Brain microvascular endothelial cell (primary cell): Measurements from ENCODE around the gene HNRNPK.

Experiments
- DNase-seq: peaks from one replicate; pipeline ENCODE4 v3.0.0-alpha.2; 2020
- H3K27ac ChIP-seq: fragments of 250-450 bp; sonication (Bioruptor Pico); 2 replicates; pipeline ENCODE4 v1.5.1; 2020; ENCODE audit warnings: mild to moderate bottlenecking, moderate library complexity
- H3K27me3 ChIP-seq: fragments of 250-450 bp; sonication (Bioruptor Pico); replicated peaks from 2 replicates; pipeline ENCODE4 v1.5.1; 2020; ENCODE audit warnings: mild to moderate bottlenecking
- H3K36me3 ChIP-seq: fragments of 250-450 bp; sonication (Bioruptor Pico); replicated peaks from 2 replicates; pipeline ENCODE4 v1.5.1; 2020; ENCODE audit warnings: mild to moderate bottlenecking
- H3K4me3 ChIP-seq: 2 replicates; pipeline ENCODE4 v1.5.1; 2011; ENCODE audit warnings: low read depth, mild to moderate bottlenecking, control low read depth, low read length, moderate library complexity
- in situ Hi-C: cut with HindIII; loops from 2 replicates; pipeline ENCODE4 v1.10.0; 2017; ENCODE audit warnings: low sequenced_read_pairs, low pct_ligation_motif_present
- TF ChIP-seq, protein P1 (sequence below): IDR thresholded peaks from 2 replicates; pipeline ENCODE4 v1.5.1; 2011; ENCODE audit warnings: low read depth, mild to moderate bottlenecking, moderate library complexity, low read length, control low read depth, inconsistent platforms; ENCODE audit errors: missing control alignments

The HNRNPK gene

DNA sequence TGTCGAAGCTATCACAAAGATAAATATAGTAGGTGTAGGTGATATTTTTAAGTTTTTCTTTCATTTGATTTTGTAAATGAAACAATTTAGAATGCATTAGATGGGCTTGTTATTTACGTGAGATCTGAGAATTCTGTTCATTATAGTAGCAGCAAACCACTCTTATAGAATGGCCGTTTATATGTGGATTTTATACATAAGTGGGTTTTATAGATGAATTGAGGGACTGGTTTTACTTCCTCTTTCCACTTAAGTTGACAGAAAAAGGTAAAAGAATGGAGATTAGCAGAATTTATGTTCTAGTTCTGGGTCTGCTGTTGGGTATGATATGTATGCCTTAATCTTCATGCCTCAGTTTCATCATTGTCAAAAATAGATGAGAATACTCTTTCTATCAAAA, 6.2 kb upstream of the HNRNPK start:
- in situ Hi-C loops, result loop anchor here (25.0 kb wide), 1 partner anchor 176 kb away; no protein-coding TSS in a partner anchor
- H3K27ac ChIP-seq, result no peak overlapping the region

DNA sequence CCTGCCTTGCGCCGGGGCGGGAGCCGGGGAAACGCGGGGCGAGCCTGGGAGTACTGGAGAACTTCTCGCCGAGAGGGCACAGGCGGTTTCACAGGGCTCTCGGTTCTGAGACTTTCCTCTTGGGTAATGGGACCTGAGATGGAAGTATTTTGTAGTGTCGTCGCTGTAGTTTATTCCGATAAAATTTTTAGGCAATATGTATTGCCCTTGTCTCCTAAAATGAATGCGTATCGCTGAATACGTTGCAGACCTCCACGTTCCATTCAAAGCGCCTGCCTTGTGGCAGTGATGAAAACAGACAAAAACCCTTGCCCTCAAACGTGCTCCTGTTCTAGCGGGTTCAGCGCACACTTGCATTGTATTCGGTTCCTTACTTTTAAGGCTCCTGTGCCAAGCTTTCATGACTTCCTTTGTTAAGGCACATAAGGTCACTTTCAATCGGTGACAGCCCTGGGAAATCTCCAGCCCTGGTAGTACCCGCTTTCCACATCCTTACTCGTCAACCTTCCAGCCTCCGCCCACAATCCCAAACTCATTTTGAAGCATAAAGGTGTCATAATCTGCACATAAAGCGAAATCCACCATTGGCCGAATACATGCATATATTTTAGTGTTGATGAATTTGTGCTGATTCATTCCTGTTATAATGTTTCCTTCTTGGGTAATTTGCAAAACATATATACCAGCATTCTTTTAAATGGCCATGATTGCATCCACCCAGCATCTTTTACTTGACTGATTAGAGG, 1.3 kb upstream of the HNRNPK start:
- H3K36me3 ChIP-seq, result peaks cover 24% of the 10 kb centered on the region
- TF ChIP-seq, protein P1, sequence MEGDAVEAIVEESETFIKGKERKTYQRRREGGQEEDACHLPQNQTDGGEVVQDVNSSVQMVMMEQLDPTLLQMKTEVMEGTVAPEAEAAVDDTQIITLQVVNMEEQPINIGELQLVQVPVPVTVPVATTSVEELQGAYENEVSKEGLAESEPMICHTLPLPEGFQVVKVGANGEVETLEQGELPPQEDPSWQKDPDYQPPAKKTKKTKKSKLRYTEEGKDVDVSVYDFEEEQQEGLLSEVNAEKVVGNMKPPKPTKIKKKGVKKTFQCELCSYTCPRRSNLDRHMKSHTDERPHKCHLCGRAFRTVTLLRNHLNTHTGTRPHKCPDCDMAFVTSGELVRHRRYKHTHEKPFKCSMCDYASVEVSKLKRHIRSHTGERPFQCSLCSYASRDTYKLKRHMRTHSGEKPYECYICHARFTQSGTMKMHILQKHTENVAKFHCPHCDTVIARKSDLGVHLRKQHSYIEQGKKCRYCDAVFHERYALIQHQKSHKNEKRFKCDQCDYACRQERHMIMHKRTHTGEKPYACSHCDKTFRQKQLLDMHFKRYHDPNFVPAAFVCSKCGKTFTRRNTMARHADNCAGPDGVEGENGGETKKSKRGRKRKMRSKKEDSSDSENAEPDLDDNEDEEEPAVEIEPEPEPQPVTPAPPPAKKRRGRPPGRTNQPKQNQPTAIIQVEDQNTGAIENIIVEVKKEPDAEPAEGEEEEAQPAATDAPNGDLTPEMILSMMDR, result no peak
- in situ Hi-C loops, result loop anchor here (25.0 kb wide), 1 partner anchor 181 kb away; no protein-coding TSS in a partner anchor
- H3K4me3 ChIP-seq, result peak overlapping the region; percentile 99
- no peaks in the 10 kb centered on the region for H3K27me3 ChIP-seq
- peak overlapping the region; percentile 96 for H3K27ac ChIP-seq
- DNase-seq, result peak; percentile 33

More for the DNA sequence above, 6.2 kb upstream of the HNRNPK start:
- no peak for DNase-seq
- Histone ChIP-seq H3K27me3 (no peaks in the 10 kb centered on the region), H3K36me3 (no peaks in the 10 kb centered on the region), H3K4me3 (no peak overlapping the region)
- TF ChIP-seq, protein P1, result no peak

DNA sequence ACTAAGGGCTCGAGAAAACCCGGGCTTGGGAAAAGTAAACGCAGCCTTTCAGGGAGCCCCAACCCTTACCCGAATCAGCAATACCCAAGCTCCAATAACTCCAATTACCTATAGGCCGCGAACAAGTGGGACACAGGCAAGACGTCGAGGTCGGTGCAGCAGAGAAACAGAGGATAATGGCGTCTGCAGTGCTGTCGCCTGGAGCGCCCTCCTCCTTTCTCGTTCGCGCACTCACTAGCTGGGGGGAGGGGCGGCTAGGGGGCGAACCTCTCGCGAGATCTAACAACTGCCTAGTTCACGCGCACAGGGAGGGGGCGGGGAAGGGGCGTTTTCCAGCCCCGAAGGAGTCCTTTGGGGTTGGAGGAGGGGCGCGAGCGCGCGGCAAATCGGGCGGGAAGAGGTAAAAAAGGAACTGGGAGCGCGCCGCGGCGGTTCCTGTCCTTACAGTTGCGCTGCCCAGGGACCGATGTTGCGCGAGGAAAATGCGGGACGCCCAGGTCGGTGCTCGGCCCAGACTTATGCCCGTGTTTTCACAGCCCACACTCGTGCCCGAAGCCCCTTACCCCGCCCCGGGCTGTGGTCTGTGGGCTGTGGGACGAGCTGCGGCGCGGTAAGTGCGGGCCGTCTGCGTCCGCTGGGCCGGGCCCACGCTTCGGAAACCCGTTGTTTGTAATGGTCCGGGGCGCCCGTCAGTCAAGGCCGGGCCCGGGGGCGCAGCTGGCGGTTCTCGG, 545 bp upstream of the HNRNPK start, which contains the start of gene RMI1:
Gene RMI1, plus strand, starts transcription at position 411 of the 731 bp plus-strand sequence. CDS start 20,182 bp downstream, outside the sequence.
- no peaks in the 10 kb centered on the region for H3K27me3 ChIP-seq
- H3K4me3 ChIP-seq, result peak within 1 kb of the TSS; percentile 99
- in situ Hi-C loops, result loop anchor here (25.0 kb wide), 1 partner anchor 182 kb away; no protein-coding TSS in a partner anchor
- TF ChIP-seq, protein P1, result no peak
- H3K27ac ChIP-seq, result peak within 1 kb of the TSS; percentile 96
- peak; percentile 97 for DNase-seq
- H3K36me3 ChIP-seq, result peaks cover 32% of the 10 kb centered on the region

DNA sequence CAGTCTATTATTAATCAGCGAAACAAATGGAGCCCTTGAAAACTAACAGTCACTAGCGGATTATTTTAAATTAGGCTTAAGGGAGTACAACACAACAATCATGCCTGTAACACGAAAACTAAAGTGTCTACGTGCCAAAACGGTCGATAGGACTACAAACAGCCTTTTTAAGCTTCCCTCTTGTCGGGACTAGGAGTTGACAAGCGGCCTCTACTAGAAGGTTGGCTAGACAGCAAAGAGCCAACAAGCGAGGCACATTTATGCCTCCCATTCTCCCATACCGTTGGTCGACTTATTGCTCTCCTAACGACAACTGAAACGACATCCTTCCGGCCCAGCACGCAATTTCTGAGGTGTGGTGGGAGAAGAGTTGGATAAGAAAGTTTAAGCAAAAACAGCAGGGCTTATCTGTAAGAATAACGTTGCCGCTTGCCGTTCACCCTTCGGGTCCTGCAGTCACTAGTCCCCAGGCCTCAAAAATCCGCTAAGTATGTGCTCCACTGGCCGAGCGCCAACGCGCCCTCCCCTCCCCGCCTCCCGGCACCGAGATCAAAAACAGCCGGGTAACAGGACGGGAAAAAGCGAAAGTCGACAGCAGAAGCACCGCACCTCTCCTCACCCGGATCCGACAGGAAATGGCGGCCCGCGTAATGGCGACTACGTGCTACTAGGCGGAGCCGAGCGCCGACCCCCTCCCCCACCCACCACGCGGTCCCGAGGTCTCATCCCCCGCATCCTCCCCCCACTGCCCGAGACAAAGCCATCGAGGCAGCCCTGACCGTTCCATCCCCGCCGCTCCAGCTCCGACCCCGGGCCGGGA, 813 bp downstream of the HNRNPK start:
- peak overlapping the region; percentile 99 for H3K4me3 ChIP-seq
- H3K27me3 ChIP-seq, result no peaks in the 10 kb centered on the region
- DNase-seq, result peak; percentile 73
- peaks cover 45% of the 10 kb centered on the region for H3K36me3 ChIP-seq
- in situ Hi-C loops, result loop anchor here (25.0 kb wide), 1 partner anchor 183 kb away; no protein-coding TSS in a partner anchor
- TF ChIP-seq, protein P1, result no peak
- peak overlapping the region; percentile 96 for H3K27ac ChIP-seq

DNA sequence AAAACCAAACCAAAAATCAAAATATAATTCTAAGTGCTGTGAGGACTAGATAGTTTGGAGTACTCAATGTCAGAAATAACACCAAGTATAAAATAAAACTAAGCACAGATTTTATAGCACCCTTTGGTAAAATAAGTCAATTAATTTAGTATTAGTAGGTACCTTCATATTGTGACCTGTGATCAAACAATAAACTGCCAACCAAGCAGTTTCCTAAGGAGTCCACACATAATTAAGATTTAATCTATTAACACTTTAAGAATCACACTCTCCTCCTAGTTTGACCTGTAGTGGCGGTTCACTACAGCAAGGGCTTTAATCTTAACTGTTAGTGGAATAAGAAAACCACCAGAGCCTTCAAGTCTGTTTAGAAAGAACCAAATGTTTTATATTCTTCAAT, 2.8 kb downstream of the HNRNPK start:
- in situ Hi-C loops, result loop anchor here (25.0 kb wide), 1 partner anchor 185 kb away; no protein-coding TSS in a partner anchor
- Histone ChIP-seq H3K36me3 (peaks cover 64% of the 10 kb centered on the region), H3K4me3 (peak overlapping the region; percentile 99), H3K27me3 (no peaks in the 10 kb centered on the region), H3K27ac (no peak overlapping the region)
- no peak for DNase-seq
- TF ChIP-seq, protein P1, result no peak
